IMR-90 (cell line): ENCODE results near the gene DPP6. TPM values are rescaled to one million over a fixed set of nuclear protein-coding genes. Genes with fewer than 3 reads are reported as not detected.

Experiments used
- ATAC-seq: fragments of 200-7000 bp; cut with Tn5 transposase; 2 replicates; pipeline ENCODE4 v1.9.1; 2020; ENCODE audit warnings: low read depth, mild to moderate bottlenecking, moderate library complexity
- BruUV-seq: library from RNA; stranded (reverse); fragments of 400-500 nt; replicated peaks from 2 replicates; lab custom pipeline; 2021; lab: Mats Ljungman, UMichigan
- CTCF ChIA-PET: fragments of 300-600 bp; formaldehyde crosslinking; extraction: SDS; loops from one replicate; lab custom pipeline; 2021; ENCODE audit warnings: antibody characterized with exemption; lab: Yijun Ruan, JAX
- POLR2A ChIA-PET: fragments of 300-600 bp; sonication (Branson Sonifier 250); formaldehyde crosslinking; loops from one replicate; lab custom pipeline; 2022; ENCODE audit warnings: antibody characterized with exemption; ENCODE audit not compliant: unreplicated experiment; lab: Charles Lee
- DNase-seq: peaks from one replicate; pipeline ENCODE4 v3.0.0; 2013
- H2AFZ ChIP-seq: replicated peaks from 2 replicates; pipeline ENCODE3; 2013; ENCODE audit warnings: low read length, mild to moderate bottlenecking; ENCODE audit not compliant: poor library complexity
- H2AK5ac ChIP-seq: 2 replicates; pipeline ENCODE4 v1.6.1; 2013; ENCODE audit warnings: low read depth, low read length, inconsistent platforms
- H2AK9ac ChIP-seq: replicated peaks from 2 replicates; pipeline ENCODE3; 2013; ENCODE audit warnings: mild to moderate bottlenecking, low read depth, low read length, moderate library complexity; ENCODE audit not compliant: poor library complexity
- H2BK120ac ChIP-seq: 2 replicates; pipeline ENCODE4 v1.6.1; 2013; ENCODE audit warnings: low read depth, low read length, inconsistent platforms
- H2BK15ac ChIP-seq: 3 replicates; pipeline ENCODE4 v1.6.1; 2013; ENCODE audit warnings: low read depth, low read length, inconsistent platforms
- H2BK20ac ChIP-seq: 2 replicates; pipeline ENCODE4 v1.6.1; 2013; ENCODE audit warnings: low read depth, mild to moderate bottlenecking, inconsistent platforms, low read length, moderate library complexity
- H2BK5ac ChIP-seq: 2 replicates; pipeline ENCODE4 v1.6.1; 2013; ENCODE audit warnings: mild to moderate bottlenecking, low read depth, low read length, inconsistent platforms; ENCODE audit not compliant: poor library complexity, severe bottlenecking
- H3K14ac ChIP-seq: replicated peaks from 2 replicates; pipeline ENCODE4 v1.6.1; 2013; ENCODE audit warnings: low read depth, low read length, inconsistent platforms
- H3K18ac ChIP-seq: 2 replicates; pipeline ENCODE4 v1.6.1; 2013; ENCODE audit warnings: low read depth, low read length, control low read depth
- H3K23ac ChIP-seq: 2 replicates; pipeline ENCODE4 v1.6.1; 2013; ENCODE audit warnings: low read depth, low read length, inconsistent platforms
- H3K27ac ChIP-seq: 2 replicates; pipeline ENCODE4 v1.5.1; 2013; ENCODE audit warnings: mild to moderate bottlenecking, control low read depth, low read length; ENCODE audit not compliant: insufficient read depth
- H3K27me3 ChIP-seq: 2 replicates; pipeline ENCODE4 v1.6.1; 2013; ENCODE audit warnings: low read length; ENCODE audit not compliant: control insufficient read depth, insufficient read depth
- H3K36me3 ChIP-seq: 2 replicates; pipeline ENCODE4 v1.6.1; 2013; ENCODE audit warnings: low read length, mixed read lengths; ENCODE audit not compliant: control insufficient read depth, insufficient read depth
- H3K4ac ChIP-seq: 2 replicates; pipeline ENCODE4 v1.6.1; 2013; ENCODE audit warnings: low read depth, low read length, inconsistent platforms
- H3K4me1 ChIP-seq: 2 replicates; pipeline ENCODE4 v1.6.1; 2013; ENCODE audit warnings: low read length, mixed read lengths; ENCODE audit not compliant: control insufficient read depth, insufficient read depth
- H3K4me2 ChIP-seq: 2 replicates; pipeline ENCODE4 v1.6.1; 2013; ENCODE audit warnings: low read depth, mild to moderate bottlenecking, control low read depth, low read length, moderate library complexity
- H3K4me3 ChIP-seq: 2 replicates; pipeline ENCODE4 v1.5.1; 2013; ENCODE audit warnings: low read depth, mild to moderate bottlenecking, control low read depth, low read length, moderate library complexity; ENCODE audit not compliant: insufficient read depth
- H3K56ac ChIP-seq: 2 replicates; pipeline ENCODE4 v1.6.1; 2013; ENCODE audit warnings: low read length, inconsistent platforms; ENCODE audit not compliant: insufficient read depth; ENCODE audit errors: extremely low read depth
- H3K79me1 ChIP-seq, 2 experiments: 2 replicates each; pipeline ENCODE4 v1.6.1; 2013; ENCODE audit warnings: low read length in 2 of 2, inconsistent platforms in 1 of 2, low read depth in 1 of 2
- H3K9ac ChIP-seq: 2 replicates; pipeline ENCODE4 v1.6.1; 2013; ENCODE audit warnings: low read depth, low read length, control low read depth
- H3K9me1 ChIP-seq: 2 replicates; pipeline ENCODE4 v1.6.1; 2013; ENCODE audit warnings: low read length, inconsistent platforms; ENCODE audit not compliant: insufficient read depth
- H3K9me3 ChIP-seq: 2 replicates; pipeline ENCODE4 v1.6.1; 2013; ENCODE audit warnings: low read length; ENCODE audit not compliant: control insufficient read depth, insufficient read depth
- H4K20me1 ChIP-seq: 2 replicates; pipeline ENCODE4 v1.6.1; 2013; ENCODE audit warnings: low read length, inconsistent platforms; ENCODE audit not compliant: insufficient read depth
- H4K5ac ChIP-seq: 2 replicates; pipeline ENCODE4 v1.6.1; 2013; ENCODE audit warnings: mild to moderate bottlenecking, low read depth, low read length, control low read depth
- H4K8ac ChIP-seq, 2 experiments: 2 replicates each; pipeline ENCODE4 v1.6.1; 2013; ENCODE audit warnings: low read depth in 2 of 2, low read length in 2 of 2, control low read depth in 1 of 2, inconsistent platforms in 1 of 2
- H4K91ac ChIP-seq: 2 replicates; pipeline ENCODE4 v1.6.1; 2013; ENCODE audit warnings: low read depth, low read length, inconsistent platforms; ENCODE audit not compliant: insufficient read depth
- BHLHE40 ChIP-seq: fragments of 150-350 bp; IDR thresholded peaks from 2 replicates; pipeline ENCODE4 v1.6.1; 2016; ENCODE audit warnings: mild to moderate bottlenecking, low read depth, low read length
- CEBPB ChIP-seq: IDR thresholded peaks from 2 replicates; pipeline ENCODE4 v1.6.1; 2012; ENCODE audit warnings: low read depth, low read length, improper control_type of control experiment
- CHD1 ChIP-seq: IDR thresholded peaks from 2 replicates; pipeline ENCODE4 v1.6.1; 2012; ENCODE audit warnings: low read depth, low read length, improper control_type of control experiment
- FOS ChIP-seq: fragments of 150-350 bp; IDR thresholded peaks from 2 replicates; pipeline ENCODE4 v1.6.1; 2016; ENCODE audit warnings: low read depth, low read length
- MAFK ChIP-seq: IDR thresholded peaks from 2 replicates; pipeline ENCODE4 v1.6.1; 2012; ENCODE audit warnings: low read depth, low read length, improper control_type of control experiment
- MAZ ChIP-seq: IDR thresholded peaks from 2 replicates; pipeline ENCODE4 v1.6.1; 2012; ENCODE audit warnings: low read depth, mild to moderate bottlenecking, low read length, improper control_type of control experiment, moderate library complexity, borderline replicate concordance
- MXI1 ChIP-seq: IDR thresholded peaks from 2 replicates; pipeline ENCODE4 v1.6.1; 2012; ENCODE audit warnings: low read depth, mild to moderate bottlenecking, low read length, moderate library complexity, borderline replicate concordance
- NFE2L2 ChIP-seq: fragments of 150-350 bp; IDR thresholded peaks from 2 replicates; pipeline ENCODE4 v1.6.1; 2016; ENCODE audit warnings: low read depth, mild to moderate bottlenecking, low read length
- POLR2A ChIP-seq: IDR thresholded peaks from 2 replicates; pipeline ENCODE4 v1.6.1; 2012; ENCODE audit warnings: mild to moderate bottlenecking, low read depth, low read length
- RAD21 ChIP-seq: IDR thresholded peaks from 2 replicates; pipeline ENCODE4 v1.6.1; 2012; ENCODE audit warnings: low read length, improper control_type of control experiment
- RCOR1 ChIP-seq: IDR thresholded peaks from 2 replicates; pipeline ENCODE4 v1.6.1; 2012; ENCODE audit warnings: mild to moderate bottlenecking, low read length, improper control_type of control experiment; ENCODE audit not compliant: insufficient replicate concordance
- RFX5 ChIP-seq: IDR thresholded peaks from 2 replicates; pipeline ENCODE4 v1.8.0; 2012; ENCODE audit warnings: low read depth, mild to moderate bottlenecking, low read length, moderate library complexity
- SMC3 ChIP-seq: fragments of 150-350 bp; IDR thresholded peaks from 2 replicates; pipeline ENCODE4 v1.6.1; 2016; ENCODE audit warnings: low read depth, mild to moderate bottlenecking, antibody characterized with exemption, low read length, moderate library complexity
- WGBS, 2 experiments: methylation state at CpG; one replicate each; pipeline versions ENCODE4 v1.1.5 to v1.1.7; 2013; ENCODE audit warnings: missing lambda C conversion rate in 2 of 2; ENCODE audit not compliant: insufficient read length in 1 of 2; ENCODE audit errors: extremely low coverage in 2 of 2; 5-methylcytosine and 5-hydroxymethylcytosine counted together
- dilution Hi-C: fragments of 300-500 bp; cut with HindIII; formaldehyde crosslinking; loops from one replicate; pipeline ENCODE4 v1.14.3; 2018; ENCODE audit warnings: low sequenced_read_pairs; ENCODE audit not compliant: unreplicated experiment
- in situ Hi-C: fragments of 300-500 bp; cut with MboI; formaldehyde crosslinking; loops from 3 replicates; pipeline ENCODE4 v1.14.3; 2019; ENCODE audit warnings: low sequenced_read_pairs, inconsistent platforms, mixed read lengths
- intact Hi-C: fragments of 100-400 bp; cut with micrococcal nuclease; formaldehyde crosslinking; loops from 2 replicates; pipeline ENCODE4 v1.10.0; 2022
- polyA plus RNA-seq, 3 experiments: library from polyadenylated mRNA; depleted of rRNA; stranded (reverse); fragments of >200 nt; gene quantifications; 2 replicates each; pipeline ENCODE4 v1.2.3, GENCODE V29; 2012; ENCODE audit warnings: low replicate concordance in 1 of 3
- total RNA-seq: library from RNA; depleted of rRNA; stranded (reverse); fragments of >200 nt; gene quantifications from 2 replicates; pipeline ENCODE4 v1.2.3, GENCODE V29; 2012
- TF ChIP-seq, protein P1 (sequence below): fragments of 150-350 bp; IDR thresholded peaks from 2 replicates; pipeline ENCODE4 v1.6.1; 2017; ENCODE audit warnings: mild to moderate bottlenecking, antibody characterized with exemption, low read length, low read depth
- TF ChIP-seq, protein P2 (sequence below): conservative IDR thresholded peaks from 2 replicates; pipeline ENCODE4 v1.5.1; 2012; ENCODE audit warnings: mild to moderate bottlenecking, low read depth, low read length, improper control_type of control experiment
- TF ChIP-seq, protein P3 (sequence below): fragments of 150-350 bp; IDR thresholded peaks from 2 replicates; pipeline ENCODE4 v1.6.1; 2016; ENCODE audit warnings: low read depth, mild to moderate bottlenecking, low read length, moderate library complexity, borderline replicate concordance

Gene DPP6
- total and polyA plus RNA-seq, 2 of the 4 experiments (the other 2 are of a cell fraction): not detected

DNA sequence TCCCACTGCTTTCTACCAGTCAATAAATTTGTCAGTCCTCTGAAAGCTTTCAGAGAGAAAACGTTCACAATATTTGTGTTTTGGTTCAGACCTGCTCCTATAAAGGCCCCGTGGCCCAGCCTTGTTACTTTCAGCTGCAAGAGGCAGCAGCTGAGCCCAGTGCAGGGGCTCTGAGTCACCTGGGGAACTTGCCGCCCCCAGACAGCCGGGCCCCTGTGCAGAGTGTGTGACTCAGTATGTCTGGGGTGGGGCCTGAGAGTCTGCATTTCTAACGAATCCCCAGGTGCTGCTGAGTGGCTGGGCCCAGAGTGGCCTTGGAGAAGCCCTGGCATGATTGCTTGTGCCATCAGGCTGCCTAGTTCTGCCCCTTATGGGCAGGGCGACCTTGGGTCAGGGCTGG lies 647.2 kb downstream of the DPP6 start:
- dilution Hi-C loops (no loop called here), intact Hi-C loops (no loop called here), in situ Hi-C loops (no loop called here)
- Histone ChIP-seq H3K9ac (no peak overlapping the region), H4K5ac (no peak overlapping the region), H3K18ac (no peak overlapping the region), H3K27me3 (no peaks in the 10 kb centered on the region), H2AK5ac (no peak overlapping the region), H3K4me3 (no peak overlapping the region), H2AFZ (no peak overlapping the region), H3K23ac (no peak overlapping the region), H2AK9ac (no peak overlapping the region), H4K20me1 (no peaks in the 10 kb centered on the region), H3K9me1 (no peaks in the 10 kb centered on the region), H3K9me3 (peaks cover 44% of the 10 kb centered on the region), H3K27ac (no peak overlapping the region), H2BK20ac (no peak overlapping the region), H3K4ac (no peak overlapping the region), H4K8ac (no peak overlapping the region), H2BK15ac (no peak overlapping the region), H3K79me1 (no peaks in the 10 kb centered on the region), H3K14ac (no peak overlapping the region), H4K91ac (no peak overlapping the region), H2BK120ac (no peak overlapping the region), H3K36me3 (no peaks in the 10 kb centered on the region), H2BK5ac (no peak overlapping the region), H3K56ac (no peak overlapping the region), H3K4me2 (no peak overlapping the region), H3K4me1 (no peaks in the 10 kb centered on the region)
- no peak for ATAC-seq
- no peak for TF ChIP-seq RCOR1
- no peak for TF ChIP-seq FOS
- TF ChIP-seq BHLHE40: no peak
- TF ChIP-seq, protein P1, sequence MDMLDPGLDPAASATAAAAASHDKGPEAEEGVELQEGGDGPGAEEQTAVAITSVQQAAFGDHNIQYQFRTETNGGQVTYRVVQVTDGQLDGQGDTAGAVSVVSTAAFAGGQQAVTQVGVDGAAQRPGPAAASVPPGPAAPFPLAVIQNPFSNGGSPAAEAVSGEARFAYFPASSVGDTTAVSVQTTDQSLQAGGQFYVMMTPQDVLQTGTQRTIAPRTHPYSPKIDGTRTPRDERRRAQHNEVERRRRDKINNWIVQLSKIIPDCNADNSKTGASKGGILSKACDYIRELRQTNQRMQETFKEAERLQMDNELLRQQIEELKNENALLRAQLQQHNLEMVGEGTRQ: no peak
- TF ChIP-seq CHD1: no peak
- no peak for TF ChIP-seq POLR2A
- TF ChIP-seq NFE2L2: no peak
- no peak for TF ChIP-seq MXI1
- no peak for TF ChIP-seq CEBPB
- no peak for TF ChIP-seq RFX5
- TF ChIP-seq, protein P2, sequence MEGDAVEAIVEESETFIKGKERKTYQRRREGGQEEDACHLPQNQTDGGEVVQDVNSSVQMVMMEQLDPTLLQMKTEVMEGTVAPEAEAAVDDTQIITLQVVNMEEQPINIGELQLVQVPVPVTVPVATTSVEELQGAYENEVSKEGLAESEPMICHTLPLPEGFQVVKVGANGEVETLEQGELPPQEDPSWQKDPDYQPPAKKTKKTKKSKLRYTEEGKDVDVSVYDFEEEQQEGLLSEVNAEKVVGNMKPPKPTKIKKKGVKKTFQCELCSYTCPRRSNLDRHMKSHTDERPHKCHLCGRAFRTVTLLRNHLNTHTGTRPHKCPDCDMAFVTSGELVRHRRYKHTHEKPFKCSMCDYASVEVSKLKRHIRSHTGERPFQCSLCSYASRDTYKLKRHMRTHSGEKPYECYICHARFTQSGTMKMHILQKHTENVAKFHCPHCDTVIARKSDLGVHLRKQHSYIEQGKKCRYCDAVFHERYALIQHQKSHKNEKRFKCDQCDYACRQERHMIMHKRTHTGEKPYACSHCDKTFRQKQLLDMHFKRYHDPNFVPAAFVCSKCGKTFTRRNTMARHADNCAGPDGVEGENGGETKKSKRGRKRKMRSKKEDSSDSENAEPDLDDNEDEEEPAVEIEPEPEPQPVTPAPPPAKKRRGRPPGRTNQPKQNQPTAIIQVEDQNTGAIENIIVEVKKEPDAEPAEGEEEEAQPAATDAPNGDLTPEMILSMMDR: no peak
- no peak for TF ChIP-seq SMC3
- TF ChIP-seq, protein P3, sequence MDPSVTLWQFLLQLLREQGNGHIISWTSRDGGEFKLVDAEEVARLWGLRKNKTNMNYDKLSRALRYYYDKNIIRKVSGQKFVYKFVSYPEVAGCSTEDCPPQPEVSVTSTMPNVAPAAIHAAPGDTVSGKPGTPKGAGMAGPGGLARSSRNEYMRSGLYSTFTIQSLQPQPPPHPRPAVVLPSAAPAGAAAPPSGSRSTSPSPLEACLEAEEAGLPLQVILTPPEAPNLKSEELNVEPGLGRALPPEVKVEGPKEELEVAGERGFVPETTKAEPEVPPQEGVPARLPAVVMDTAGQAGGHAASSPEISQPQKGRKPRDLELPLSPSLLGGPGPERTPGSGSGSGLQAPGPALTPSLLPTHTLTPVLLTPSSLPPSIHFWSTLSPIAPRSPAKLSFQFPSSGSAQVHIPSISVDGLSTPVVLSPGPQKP: no peak
- TF ChIP-seq MAZ: no peak
- no peak for TF ChIP-seq RAD21
- no peak for TF ChIP-seq MAFK
- BruUV-seq: no TSS peak
- WGBS, 2 experiments: no CpG with 5 or more reads among the region's 6 CpGs
- no peak for DNase-seq
- CTCF ChIA-PET: no interaction called here
- POLR2A ChIA-PET: no interaction called here
